HG03432 (cell line): Measurements from ENCODE around the gene KIF5B.
"Not testable (repeated sequence)": the region's sequence is repeated elsewhere in the genome, so short reads cannot be mapped to it uniquely, and the experiment has no call there.

ENCODE experiments used
- ATAC-seq: cut with Tn5 transposase; IDR thresholded peaks from one replicate; pipeline ENCODE4 v1.9.1; 2021; ENCODE audit warnings: mild to moderate bottlenecking, moderate library complexity; ENCODE audit not compliant: unreplicated experiment

KIF5B gene

DNA sequence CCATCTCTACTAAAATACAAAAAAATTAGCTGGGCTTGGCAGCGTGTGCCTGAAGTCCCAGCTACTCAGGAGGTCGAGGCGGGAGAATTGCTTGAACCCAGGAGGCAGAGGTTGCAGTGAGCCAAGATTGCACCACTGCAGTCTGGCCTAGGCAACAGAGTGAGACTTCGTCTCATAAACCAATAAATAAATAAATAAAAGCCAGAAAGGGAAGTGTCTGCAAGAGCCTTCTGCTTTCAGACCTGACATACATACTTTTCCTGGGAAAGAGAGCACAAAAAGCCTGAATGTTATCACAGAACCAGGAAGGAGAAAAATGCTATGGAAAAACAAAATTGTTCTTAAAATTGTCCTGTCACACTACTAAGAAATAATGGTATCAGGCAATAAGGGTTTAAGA, 4.1 kb upstream of the KIF5B start:
- ATAC-seq: no peak

DNA sequence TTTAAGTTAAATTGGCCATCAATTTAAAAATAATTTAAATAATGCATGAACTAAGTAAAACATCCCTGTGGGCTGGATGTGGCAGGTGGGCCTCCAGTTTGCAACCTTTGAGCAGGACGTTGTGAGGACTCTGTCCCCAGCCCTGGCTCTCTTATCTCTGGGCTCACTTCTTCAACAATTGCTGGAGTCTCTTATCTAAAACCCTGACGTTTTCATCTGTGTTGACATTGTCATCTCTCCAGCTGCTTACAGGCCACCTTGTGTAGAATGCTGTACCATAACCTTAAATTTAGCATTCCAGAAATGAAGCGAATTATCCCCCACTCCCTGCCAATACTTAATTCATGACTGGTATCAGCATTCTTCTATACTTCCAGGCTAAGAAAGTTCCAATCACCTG, 3.2 kb upstream of the KIF5B start:
- no peak for ATAC-seq

DNA sequence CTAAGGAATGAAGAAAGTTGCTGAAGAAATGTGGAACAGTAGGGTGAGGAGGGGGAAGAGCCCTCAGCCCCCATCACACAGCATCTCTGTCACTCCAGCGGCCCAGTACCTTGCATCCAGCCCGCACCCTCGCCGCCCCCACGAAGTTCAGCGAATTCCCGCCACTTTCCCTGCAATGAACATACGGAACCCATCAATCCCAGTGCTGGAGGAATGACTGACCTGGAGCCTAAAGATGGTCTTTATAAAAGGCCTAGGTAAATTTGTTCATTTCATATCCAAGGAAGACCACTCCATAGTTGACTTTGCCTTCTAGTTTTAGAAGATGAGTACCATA, 779 bp upstream of the KIF5B start:
- no peak for ATAC-seq

DNA sequence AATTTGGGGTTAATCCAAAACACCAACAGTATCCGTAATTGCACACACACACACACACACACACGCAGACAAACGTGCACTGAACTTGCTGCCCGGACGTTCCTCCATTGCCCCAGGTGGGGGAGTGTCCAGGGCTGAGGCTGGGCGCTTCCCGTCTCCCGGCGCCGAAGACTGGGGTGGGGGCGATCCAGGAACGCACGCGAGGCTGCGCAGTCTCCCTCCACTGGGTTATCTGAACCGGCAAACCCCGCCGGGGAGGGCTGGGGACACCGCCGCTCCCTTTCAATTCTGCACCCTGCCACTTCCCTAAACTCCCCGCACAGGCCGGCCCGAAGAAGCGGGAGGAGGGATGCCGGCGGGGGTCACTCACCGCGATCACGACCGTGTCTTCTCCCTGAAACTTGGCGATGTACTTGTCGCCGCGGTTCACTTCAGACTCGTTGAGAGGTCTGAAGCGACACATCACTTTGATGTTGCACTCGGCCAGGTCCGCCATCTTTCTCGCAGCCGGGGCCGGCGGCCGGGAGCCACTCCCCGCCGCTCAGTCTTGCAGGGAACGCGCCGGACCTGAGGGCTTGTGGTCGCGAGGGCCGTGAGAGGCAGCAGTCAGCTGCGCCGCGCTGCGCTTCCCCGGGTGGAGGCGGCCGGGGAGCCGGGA, 618 bp downstream of the KIF5B start:
- ATAC-seq: peak; percentile 57

DNA sequence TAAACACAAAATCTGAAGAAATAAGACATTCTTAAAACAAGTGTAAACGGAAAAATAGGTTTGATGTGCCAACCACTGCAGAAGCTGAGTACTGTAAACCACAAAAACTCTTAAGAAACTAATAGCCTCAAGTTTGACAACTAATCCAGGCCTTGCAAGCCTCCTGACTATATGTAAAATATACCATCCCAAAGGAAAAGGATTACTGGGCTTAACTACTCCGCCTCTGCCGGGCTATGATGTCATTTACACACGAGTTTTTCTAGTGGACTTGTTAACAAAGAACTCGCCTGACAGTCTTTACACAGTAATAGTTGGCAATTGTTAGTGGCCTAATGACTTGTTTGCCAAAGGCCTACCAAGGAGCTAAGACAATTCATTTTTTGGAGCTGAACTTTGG, 2.1 kb downstream of the KIF5B start:
- no peak for ATAC-seq

DNA sequence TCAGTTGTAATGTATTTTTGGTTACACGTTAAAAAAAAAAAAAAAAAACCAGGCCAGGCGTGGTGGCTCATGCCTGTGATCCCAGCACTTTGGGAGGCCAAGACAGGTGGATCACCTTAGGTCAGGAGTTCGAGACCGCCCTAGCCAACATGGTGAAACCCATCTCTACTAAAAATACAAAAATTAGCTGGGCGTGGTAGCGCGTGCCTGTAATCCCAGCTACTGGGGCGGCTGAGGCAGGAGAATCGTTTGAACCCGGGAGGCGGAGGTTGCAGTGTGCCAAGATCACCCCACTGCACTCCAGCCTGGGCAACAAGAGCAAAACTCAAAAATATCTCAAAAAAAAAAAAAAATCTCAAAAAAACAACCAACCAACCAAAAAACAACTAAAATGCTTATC, 2.8 kb downstream of the KIF5B start:
- ATAC-seq: not testable (repeated sequence)

DNA sequence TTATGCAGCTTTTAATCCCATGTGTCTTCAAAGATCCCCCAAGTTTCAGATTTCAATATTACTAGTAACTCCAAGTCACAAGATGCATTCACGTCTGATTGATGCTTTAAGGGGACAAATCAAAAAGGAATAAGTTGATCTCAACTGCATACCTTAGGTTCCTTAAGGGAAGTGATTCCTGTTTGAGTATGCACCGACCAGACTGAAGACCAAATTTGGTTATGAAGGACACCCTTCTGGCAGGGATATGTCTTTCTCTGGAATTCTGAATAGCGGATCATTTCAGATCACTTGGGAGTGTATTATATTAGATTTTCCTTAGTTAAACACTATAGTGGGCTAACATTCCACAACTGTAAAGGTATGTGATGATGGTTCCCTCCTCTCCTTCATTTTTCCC, 4.3 kb downstream of the KIF5B start:
- ATAC-seq: no peak

DNA sequence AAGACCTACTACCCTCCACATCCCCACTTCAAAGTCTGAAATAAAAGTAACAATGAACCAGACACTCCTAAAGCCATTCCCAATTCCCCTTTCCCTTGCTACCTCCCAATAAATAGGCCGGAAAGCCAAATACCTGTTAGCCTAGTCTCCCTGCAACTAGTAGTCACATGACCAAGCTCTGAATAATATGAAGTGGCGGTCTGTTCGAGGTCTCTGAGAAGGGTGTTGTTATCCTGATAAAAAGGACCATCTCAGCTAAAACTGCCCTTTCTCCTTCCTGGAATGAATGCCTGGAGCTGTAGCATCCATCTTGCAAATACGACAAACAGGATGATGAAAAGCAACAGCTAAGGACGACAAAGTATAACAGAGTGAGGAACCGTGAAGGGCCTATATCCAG, 6.0 kb downstream of the KIF5B start:
- no peak for ATAC-seq

DNA sequence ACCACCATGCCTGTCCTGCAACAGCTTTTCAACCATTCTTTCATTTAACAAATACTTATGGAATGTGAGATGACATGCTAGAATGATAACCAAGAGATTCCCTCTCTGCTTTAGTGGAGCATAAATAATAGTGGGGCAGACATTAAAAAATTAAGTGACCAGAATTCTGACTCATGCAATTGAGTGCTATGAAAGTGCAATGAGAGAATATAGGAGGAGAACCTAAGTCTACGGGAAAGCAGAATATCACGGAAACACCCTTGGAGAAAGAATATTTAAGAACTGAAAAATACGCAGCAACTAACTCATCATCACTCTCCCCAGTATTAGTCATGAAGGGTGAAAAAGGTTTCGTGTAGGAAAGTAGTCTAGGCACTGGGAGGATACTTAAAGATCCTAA, 7.1 kb downstream of the KIF5B start:
- no peak for ATAC-seq

DNA sequence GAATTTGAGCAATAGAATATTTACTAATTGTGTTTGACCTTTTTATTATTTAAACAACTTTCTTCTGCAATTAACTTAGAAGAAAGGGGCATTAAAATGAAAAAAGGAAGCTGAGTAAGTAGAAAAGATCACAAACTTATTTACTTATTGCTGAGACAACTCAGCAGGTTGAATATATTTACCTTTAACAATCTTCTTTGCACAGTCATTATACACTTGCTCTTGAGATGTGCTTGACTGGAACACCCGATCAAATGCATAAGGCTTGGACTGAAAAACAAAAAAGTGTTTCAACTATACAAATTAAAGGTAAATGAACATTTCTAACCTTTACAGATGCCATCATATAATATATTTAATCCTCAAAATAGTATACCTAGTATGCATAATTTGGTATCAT, 7.9 kb downstream of the KIF5B start:
- ATAC-seq: no peak

DNA sequence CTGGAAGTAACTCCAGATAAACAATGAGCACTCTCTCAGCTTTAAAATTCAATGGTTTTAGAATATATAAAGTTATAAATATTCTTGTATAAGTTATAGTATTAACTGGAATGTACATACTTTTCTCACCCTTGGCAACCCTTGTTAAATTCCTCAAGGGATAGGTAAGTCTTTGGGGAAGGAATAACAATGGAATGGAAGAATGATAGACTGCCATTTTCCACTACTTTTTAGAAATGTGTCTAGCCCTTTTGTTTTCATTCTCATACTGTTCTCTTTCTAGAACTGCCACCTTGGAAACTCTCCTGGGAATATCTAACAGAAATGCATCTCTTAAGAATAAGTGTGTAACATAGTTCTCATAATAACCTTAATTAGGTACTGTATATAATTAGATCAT, 8.3 kb downstream of the KIF5B start:
- no peak for ATAC-seq

DNA sequence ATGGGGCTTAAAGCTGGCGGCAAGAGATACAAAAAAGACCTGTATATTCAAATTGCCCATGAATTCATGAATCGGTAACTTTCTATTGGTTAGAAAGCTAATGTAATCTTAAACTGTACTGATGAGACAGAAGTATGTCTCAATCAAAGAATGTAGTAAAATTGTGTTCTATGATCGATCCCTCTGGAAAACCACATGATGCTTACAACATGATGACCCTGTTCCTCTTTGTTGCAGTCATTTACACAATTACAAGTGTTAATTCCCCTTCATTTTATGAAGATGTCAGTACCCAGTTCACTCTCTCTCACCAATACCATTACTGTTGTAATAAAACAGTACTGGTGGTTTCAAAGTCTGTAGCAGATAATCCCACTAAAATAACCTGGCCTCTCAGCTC, 10.1 kb downstream of the KIF5B start:
- ATAC-seq: no peak

DNA sequence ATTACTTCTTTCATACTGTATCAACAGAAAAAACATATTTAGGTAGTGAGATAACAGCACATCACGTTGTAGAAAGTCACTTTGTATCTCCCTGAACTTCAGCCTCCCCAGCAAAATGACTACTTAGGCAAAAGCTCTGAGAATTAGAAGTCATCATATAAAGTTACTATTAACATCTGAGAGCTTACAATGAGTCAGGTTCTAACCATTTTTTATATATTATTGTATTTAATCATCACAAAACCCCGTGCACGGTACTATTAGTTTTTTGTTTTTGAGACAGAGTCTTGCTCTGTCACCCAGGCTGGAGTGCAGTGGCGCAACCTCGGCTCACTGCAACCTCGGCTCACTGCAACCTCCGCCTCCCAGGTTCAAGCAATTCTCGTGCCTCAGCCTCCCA, 13.5 kb downstream of the KIF5B start:
- ATAC-seq: not testable (repeated sequence)

DNA sequence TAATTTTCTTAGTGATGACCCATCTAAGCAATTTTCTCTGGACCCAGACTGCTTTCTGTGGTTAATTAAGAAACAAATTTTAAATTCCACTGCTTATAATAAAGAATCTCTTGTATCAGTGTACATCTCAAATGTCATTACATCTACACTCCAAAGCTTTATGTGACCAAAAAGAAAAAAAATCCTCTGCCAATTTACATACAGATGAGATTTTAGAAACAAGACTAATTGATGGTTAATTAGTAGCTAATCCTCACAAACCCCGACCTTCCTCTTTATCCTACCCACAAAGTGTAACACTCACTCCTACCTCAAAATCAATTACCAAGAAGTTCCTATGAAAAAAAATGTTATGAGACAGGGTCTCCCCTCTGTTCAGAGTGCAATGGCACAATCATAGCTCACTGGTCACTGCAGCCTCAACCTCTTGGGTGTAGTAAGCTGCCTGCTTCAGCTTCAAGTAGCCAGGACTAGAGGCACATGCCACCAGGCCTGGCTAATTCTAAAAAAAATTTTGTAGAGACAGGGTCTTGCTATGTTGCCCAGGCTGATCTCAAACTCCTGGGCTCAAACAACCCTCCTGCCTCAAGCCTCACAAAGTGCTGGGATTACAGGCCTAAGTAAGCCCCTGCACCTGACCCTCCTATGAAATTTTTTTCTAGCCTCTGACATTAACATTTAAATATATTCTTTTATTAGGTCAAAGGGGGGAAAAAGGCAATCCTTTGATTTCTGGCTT, 14.8 kb downstream of the KIF5B start:
- no peak for ATAC-seq

DNA sequence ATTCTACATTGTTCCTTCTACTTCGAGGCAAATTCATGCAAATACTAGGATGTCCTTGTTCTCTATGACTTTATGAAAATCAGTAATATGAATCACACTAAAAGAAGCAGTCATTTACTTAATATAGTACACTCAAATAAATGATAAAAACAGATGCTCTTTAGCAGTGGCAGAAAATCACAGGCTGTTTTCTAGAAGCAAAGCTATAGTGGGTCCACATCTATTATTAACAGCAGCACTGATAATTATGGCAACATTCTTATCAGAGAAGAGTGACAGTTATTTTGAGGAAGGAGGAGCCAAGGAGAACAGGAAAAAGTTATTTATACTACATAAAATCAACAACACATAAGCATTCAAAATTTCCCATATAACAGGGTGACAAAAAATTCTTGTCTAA, 16.5 kb downstream of the KIF5B start:
- ATAC-seq: no peak

DNA sequence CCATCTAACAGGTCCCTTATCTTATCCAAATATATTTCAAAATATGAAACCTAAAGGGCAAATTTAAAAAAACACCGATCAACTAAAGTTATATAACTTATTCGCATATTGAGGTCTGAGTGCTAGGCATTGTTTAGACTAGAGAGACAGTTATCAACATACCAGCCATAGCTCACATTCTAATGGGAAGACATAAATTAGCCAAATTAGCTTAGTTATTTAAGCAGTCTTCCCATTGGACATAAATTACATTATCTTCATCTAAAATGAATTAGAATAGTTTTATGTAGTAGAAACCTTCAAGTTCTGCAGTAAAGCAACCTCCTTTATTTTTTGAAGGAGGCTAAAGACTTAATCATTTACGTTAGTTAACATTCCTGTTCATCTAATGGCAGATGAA, 17.4 kb downstream of the KIF5B start:
- ATAC-seq: no peak

DNA sequence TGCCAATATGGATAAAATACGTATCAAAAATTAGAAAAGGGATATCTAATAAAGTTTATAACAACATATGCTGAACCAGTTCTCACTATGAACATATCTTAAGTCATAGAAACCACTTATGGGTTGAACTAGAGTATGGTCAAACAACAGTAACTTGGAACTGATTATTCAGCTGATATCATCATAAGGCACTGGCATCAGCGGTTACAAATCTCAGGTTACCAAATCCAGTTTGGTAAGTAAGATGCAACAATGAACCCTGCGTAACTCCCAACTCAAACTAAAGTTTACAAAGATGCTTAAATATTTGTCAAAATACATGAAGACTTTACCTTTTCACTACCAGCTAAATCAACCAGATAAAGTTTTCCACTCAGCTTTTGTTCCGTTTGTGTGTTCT, 19.3 kb downstream of the KIF5B start:
- no peak for ATAC-seq

DNA sequence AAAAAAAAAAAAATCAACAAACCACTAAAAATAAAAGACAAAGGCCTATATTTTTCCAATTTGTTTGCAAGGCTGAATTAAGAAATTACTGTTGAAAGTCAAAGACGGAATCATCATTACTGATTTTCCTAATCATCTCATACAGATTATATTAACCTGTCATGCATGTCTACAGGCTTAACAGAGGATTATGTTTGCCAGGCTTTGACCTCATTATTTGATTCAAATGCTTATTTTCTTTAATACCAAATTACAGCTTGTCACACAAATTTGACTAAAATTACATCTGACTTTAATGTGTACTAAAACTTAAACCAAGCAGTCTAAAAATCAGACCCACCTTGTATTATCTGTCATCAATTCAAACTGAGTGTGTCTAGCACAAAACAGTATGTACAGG, 21.2 kb downstream of the KIF5B start:
- no peak for ATAC-seq

DNA sequence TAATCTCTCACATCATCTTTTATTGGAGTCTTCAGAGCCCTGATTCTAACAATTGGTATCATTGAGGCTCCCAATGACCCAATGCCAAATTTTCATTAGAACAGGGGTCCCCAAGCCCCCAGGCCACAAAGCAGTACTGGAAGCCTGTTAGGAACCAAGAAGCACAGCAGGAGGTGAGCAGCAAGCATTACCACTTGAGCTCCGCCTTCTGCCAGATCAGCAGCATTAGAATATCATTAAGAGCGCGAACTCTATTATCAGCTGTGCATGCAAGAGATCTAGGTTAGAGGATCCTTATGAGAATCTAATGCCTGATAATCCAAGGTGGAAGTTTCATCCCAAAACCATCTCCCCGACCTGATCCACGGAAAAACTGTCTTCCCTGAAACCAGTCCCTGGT, 23.1 kb downstream of the KIF5B start:
- ATAC-seq: no peak

DNA sequence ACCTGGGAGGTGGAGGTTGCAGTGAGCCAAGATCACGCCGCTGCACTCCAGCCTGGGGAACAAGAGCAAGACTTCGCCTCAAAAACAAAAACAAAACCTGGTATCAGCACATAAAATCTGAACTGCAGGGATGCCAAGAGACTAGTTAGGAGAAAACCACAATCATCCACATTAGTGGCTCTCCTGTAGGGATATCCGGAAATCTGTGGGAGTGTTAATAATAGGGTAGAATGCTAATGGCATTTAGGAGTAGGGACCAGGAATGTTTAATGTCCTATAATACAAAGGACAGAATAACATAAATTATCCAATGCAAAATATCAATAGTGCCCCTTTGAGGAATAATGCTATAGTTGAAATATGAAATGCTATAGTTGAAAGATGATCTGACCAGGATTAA, 24.3 kb downstream of the KIF5B start:
- no peak for ATAC-seq

DNA sequence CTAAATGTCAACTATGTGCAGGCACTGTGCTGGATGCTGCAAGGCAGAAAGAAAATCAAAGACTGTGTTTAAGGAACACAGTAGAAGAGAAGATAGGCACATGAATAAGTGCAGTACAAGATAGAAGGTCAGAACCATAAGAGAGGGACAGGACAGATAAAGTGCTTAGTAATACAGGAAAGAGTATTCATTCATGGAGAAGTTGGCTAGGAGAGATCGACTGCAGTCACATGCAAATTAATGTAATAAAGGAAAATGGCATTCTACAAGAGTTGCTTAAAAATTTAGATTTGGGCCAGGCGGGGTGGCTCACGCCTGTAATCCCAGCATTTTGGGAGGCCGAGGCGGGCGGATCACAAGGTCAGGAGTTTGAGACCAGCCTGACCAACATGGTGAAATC, 24.8 kb downstream of the KIF5B start:
- no peak for ATAC-seq

DNA sequence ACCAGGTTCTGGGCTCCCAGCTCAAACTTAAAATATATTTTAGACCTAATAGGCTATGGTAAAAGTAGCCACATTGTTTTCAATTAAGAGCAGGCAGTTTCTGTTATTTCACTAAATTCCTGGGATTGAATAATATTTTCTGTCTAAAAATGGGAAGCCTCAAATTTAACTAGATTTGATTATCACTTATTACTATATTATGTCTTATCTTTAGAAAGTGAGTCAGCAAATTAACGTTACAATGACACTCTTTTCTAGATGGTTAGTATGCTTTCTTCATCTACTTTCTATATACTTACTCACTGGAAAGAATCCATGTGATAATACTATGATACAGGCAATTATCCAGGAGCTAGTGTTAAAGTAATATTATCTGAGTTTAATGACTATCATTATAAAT, 27.5 kb downstream of the KIF5B start:
- no peak for ATAC-seq

DNA sequence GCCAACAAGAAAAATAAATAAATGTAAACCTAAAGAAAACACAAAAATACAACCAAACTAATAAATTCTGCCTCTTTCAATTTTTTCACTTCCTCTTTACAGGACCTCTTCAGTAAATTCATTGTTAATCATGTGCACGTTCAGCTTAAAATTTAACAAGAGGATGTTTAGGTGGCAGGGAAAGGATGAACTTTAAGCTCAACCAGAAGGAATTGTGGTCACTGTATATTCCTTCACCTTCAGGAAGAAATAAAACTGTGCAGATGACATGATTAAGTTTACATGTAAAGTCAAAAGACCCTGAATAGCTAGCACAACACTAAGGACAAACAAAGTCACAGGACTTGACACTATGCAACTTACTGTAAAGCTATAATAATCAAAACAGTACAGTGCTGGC, 33.0 kb downstream of the KIF5B start:
- ATAC-seq: no peak
